ENCODE measurements around the gene ITGAD.

DNA sequence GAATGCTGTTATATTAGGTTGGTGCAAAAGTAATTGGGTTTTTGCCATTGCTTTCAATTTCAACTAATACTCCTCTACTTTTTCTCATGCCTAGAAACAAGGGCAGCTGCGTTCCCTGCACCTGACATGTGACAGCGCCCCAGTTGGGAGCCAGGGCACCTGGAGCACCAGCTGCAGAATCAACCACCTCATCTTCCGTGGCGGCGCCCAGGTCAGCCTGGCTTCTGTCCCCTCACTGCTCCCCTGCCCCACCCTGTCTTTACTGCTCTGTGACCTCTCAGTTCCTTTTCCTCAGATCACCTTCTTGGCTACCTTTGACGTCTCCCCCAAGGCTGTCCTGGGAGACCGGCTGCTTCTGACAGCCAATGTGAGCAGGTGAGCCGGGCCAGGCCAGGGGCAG lies 16.4 kb upstream of the ITGAD start:
- TF ChIP-seq, protein P1, sequence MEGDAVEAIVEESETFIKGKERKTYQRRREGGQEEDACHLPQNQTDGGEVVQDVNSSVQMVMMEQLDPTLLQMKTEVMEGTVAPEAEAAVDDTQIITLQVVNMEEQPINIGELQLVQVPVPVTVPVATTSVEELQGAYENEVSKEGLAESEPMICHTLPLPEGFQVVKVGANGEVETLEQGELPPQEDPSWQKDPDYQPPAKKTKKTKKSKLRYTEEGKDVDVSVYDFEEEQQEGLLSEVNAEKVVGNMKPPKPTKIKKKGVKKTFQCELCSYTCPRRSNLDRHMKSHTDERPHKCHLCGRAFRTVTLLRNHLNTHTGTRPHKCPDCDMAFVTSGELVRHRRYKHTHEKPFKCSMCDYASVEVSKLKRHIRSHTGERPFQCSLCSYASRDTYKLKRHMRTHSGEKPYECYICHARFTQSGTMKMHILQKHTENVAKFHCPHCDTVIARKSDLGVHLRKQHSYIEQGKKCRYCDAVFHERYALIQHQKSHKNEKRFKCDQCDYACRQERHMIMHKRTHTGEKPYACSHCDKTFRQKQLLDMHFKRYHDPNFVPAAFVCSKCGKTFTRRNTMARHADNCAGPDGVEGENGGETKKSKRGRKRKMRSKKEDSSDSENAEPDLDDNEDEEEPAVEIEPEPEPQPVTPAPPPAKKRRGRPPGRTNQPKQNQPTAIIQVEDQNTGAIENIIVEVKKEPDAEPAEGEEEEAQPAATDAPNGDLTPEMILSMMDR (tag by site-specific recombination; IDR thresholded peaks at IDR 0.05) = no peak
- TF ChIP-seq TCF7L2 (IDR thresholded peaks at IDR 0.05; ENCODE audit: borderline replicate concordance, low read depth, low read length) (no peak), ZNF16 (tag by site-specific recombination; IDR thresholded peaks at IDR 0.05; ENCODE audit: low read depth) (no peak), OSR2 (tag by site-specific recombination; IDR thresholded peaks at IDR 0.05) (no peak), ZNF175 (tag by site-specific recombination; IDR thresholded peaks at IDR 0.05) (no peak), ZEB2 (tag by site-specific recombination; IDR thresholded peaks at IDR 0.05) (no peak), ZNF529 (tag by site-specific recombination; IDR thresholded peaks at IDR 0.05; ENCODE audit: insufficient replicate concordance) (no peak), ZNF140 (tag by site-specific recombination; IDR thresholded peaks at IDR 0.05) (no peak), ZNF174 (tag by site-specific recombination; IDR thresholded peaks at IDR 0.05) (no peak)
- TF ChIP-seq, protein P2, sequence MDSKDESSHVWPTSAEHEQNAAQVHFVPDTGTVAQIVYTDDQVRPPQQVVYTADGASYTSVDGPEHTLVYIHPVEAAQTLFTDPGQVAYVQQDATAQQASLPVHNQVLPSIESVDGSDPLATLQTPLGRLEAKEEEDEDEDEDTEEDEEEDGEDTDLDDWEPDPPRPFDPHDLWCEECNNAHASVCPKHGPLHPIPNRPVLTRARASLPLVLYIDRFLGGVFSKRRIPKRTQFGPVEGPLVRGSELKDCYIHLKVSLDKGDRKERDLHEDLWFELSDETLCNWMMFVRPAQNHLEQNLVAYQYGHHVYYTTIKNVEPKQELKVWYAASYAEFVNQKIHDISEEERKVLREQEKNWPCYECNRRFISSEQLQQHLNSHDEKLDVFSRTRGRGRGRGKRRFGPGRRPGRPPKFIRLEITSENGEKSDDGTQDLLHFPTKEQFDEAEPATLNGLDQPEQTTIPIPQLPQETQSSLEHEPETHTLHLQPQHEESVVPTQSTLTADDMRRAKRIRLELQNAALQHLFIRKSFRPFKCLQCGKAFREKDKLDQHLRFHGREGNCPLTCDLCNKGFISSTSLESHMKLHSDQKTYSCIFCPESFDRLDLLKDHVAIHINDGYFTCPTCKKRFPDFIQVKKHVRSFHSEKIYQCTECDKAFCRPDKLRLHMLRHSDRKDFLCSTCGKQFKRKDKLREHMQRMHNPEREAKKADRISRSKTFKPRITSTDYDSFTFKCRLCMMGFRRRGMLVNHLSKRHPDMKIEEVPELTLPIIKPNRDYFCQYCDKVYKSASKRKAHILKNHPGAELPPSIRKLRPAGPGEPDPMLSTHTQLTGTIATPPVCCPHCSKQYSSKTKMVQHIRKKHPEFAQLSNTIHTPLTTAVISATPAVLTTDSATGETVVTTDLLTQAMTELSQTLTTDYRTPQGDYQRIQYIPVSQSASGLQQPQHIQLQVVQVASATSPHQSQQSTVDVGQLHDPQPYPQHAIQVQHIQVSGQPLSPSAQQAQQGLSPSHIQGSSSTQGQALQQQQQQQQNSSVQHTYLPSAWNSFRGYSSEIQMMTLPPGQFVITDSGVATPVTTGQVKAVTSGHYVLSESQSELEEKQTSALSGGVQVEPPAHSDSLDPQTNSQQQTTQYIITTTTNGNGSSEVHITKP (tag by site-specific recombination; IDR thresholded peaks at IDR 0.05) = no peak
- TF ChIP-seq, protein P3, sequence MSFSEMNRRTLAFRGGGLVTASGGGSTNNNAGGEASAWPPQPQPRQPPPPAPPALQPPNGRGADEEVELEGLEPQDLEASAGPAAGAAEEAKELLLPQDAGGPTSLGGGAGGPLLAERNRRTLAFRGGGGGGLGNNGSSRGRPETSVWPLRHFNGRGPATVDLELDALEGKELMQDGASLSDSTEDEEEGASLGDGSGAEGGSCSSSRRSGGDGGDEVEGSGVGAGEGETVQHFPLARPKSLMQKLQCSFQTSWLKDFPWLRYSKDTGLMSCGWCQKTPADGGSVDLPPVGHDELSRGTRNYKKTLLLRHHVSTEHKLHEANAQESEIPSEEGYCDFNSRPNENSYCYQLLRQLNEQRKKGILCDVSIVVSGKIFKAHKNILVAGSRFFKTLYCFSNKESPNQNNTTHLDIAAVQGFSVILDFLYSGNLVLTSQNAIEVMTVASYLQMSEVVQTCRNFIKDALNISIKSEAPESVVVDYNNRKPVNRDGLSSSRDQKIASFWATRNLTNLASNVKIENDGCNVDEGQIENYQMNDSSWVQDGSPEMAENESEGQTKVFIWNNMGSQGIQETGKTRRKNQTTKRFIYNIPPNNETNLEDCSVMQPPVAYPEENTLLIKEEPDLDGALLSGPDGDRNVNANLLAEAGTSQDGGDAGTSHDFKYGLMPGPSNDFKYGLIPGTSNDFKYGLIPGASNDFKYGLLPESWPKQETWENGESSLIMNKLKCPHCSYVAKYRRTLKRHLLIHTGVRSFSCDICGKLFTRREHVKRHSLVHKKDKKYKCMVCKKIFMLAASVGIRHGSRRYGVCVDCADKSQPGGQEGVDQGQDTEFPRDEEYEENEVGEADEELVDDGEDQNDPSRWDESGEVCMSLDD (tag by site-specific recombination; IDR thresholded peaks at IDR 0.05) = no peak
- TF ChIP-seq, protein P4, sequence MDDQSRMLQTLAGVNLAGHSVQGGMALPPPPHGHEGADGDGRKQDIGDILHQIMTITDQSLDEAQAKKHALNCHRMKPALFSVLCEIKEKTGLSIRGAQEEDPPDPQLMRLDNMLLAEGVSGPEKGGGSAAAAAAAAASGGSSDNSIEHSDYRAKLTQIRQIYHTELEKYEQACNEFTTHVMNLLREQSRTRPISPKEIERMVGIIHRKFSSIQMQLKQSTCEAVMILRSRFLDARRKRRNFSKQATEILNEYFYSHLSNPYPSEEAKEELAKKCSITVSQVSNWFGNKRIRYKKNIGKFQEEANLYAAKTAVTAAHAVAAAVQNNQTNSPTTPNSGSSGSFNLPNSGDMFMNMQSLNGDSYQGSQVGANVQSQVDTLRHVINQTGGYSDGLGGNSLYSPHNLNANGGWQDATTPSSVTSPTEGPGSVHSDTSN (CRISPR knock-in tag; IDR thresholded peaks at IDR 0.05) = no peak
- TF ChIP-seq, protein P5, sequence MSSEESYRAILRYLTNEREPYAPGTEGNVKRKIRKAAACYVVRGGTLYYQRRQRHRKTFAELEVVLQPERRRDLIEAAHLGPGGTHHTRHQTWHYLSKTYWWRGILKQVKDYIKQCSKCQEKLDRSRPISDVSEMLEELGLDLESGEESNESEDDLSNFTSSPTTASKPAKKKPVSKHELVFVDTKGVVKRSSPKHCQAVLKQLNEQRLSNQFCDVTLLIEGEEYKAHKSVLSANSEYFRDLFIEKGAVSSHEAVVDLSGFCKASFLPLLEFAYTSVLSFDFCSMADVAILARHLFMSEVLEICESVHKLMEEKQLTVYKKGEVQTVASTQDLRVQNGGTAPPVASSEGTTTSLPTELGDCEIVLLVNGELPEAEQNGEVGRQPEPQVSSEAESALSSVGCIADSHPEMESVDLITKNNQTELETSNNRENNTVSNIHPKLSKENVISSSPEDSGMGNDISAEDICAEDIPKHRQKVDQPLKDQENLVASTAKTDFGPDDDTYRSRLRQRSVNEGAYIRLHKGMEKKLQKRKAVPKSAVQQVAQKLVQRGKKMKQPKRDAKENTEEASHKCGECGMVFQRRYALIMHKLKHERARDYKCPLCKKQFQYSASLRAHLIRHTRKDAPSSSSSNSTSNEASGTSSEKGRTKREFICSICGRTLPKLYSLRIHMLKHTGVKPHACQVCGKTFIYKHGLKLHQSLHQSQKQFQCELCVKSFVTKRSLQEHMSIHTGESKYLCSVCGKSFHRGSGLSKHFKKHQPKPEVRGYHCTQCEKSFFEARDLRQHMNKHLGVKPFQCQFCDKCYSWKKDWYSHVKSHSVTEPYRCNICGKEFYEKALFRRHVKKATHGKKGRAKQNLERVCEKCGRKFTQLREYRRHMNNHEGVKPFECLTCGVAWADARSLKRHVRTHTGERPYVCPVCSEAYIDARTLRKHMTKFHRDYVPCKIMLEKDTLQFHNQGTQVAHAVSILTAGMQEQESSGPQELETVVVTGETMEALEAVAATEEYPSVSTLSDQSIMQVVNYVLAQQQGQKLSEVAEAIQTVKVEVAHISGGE (tag by site-specific recombination; conservative IDR thresholded peaks at IDR 0.05; ENCODE audit: low read depth) = no peak
- TF ChIP-seq, protein P6, sequence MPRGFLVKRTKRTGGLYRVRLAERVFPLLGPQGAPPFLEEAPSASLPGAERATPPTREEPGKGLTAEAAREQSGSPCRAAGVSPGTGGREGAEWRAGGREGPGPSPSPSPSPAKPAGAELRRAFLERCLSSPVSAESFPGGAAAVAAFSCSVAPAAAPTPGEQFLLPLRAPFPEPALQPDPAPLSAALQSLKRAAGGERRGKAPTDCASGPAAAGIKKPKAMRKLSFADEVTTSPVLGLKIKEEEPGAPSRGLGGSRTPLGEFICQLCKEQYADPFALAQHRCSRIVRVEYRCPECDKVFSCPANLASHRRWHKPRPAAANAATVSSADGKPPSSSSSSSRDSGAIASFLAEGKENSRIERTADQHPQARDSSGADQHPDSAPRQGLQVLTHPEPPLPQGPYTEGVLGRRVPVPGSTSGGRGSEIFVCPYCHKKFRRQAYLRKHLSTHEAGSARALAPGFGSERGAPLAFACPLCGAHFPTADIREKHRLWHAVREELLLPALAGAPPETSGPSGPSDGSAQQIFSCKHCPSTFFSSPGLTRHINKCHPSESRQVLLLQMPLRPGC (tag by site-specific recombination; IDR thresholded peaks at IDR 0.05) = no peak
